Fibroblast of lung (primary cell): Measurements from ENCODE around the gene ITGBL1.
"Not testable (repeated sequence)": the region's sequence is repeated elsewhere in the genome, so short reads cannot be mapped to it uniquely, and the experiment has no call there.

Experiments
- CTCF ChIP-seq, 2 donors: IDR thresholded peaks in 1 of 2; conservative IDR thresholded peaks in 1 of 2; 1 replicate in 1 of 2; 2 replicates in 1 of 2; pipeline ENCODE4 v1.5.1; 2011 to 2012; ENCODE audit warnings: low read length in 2 of 2, control low read depth in 1 of 2, inconsistent platforms in 1 of 2, low read depth in 1 of 2, mild to moderate bottlenecking in 1 of 2
- EZH2 ChIP-seq: IDR thresholded peaks from 2 replicates; pipeline ENCODE4 v1.5.1; 2012; ENCODE audit warnings: low read length, control low read depth, mild to moderate bottlenecking; ENCODE audit errors: missing control alignments

- TF ChIP-seq CTCF (conservative IDR thresholded peaks at IDR 0.05 in 1 of 2, IDR thresholded peaks at IDR 0.05 in 1 of 2; ENCODE audit: low read depth in 1 of 2, low read length in 2 of 2); EZH2: not testable (repeated sequence)
Measured at GRCh38 chr13:101544544-101544943, 92.1 kb downstream of the ITGBL1 start.
